GM23248 (cell line): Measurements from ENCODE around the gene RBMS1.

Source experiments
- EZH2 ChIP-seq: fragments of 200-600 bp; sonication (generic); IDR thresholded peaks from 2 replicates; pipeline ENCODE4 v1.6.1; 2018; ENCODE audit warnings: antibody characterized with exemption, mild to moderate bottlenecking; ENCODE audit not compliant: insufficient read depth, poor library complexity, severe bottlenecking
- EZH2phosphoT487 ChIP-seq: fragments of 200-600 bp; sonication (generic); IDR thresholded peaks from 2 replicates; pipeline ENCODE4 v1.6.1; 2018; ENCODE audit warnings: antibody characterized with exemption, moderate library complexity, mild to moderate bottlenecking, low read depth; ENCODE audit not compliant: insufficient read depth

DNA sequence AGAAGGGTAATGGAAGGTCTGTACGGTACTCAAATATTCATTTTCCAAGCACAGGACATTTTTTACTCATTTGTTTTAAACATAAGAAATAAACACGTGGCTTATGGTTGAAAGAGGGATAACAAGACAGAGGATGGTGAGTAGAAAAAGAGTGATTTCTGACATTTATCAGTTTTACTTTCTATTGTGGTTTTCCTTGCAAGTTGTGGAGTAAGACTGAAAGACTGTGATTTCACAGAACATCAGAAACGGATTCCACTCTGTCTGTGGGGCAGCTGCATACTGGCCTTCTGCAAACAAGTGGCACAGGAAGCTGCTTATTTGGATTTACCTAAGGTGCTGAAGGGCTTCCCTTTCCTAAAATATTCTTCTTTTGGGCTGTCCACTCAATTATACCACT, 171.3 kb downstream of the RBMS1 start:
- TF ChIP-seq EZH2phosphoT487, result no peak
- TF ChIP-seq EZH2, result no peak
